ENCODE measurements around the gene MAVS.
"Not testable (repeated sequence)": the region's sequence is repeated elsewhere in the genome, so short reads cannot be mapped to it uniquely, and the experiment has no call there.

Gene MAVS

GRCh38 chr20:3906744-3907721 lies 60.4 kb downstream of the MAVS start:
- in situ Hi-C loops (cut with MboI; ENCODE audit: low sequenced_read_pairs), result not testable (repeated sequence)

DNA sequence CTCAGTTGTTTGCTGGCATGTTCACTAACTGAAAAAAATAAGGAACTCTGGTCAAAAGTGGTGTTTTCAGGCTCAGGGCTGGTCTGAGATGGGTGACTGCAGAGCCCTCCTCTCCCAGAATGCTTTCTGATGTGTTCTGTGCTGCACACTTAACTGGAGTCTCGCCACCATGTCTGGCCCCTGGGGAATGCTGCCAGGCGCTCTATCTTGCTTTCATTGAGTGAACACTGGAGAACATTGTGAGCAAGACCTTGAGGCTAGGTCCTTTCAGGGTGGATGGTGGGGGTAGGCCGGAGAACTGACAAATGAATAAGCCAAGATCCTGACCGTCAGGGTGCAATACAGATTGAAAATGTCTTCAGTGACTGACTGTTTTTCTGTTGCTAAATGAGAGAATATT lies 62.0 kb downstream of the MAVS start:
- in situ Hi-C loops (cut with MboI; ENCODE audit: low sequenced_read_pairs), result no loop called here

GRCh38 chr20:3909952-3910366 lies 63.3 kb downstream of the MAVS start:
- in situ Hi-C loops (cut with MboI; ENCODE audit: low sequenced_read_pairs), result no loop called here

GRCh38 chr20:3910853-3911252 lies 64.2 kb downstream of the MAVS start:
- in situ Hi-C loops (cut with MboI; ENCODE audit: low sequenced_read_pairs), result no loop called here

- in situ Hi-C loops (cut with MboI; ENCODE audit: low sequenced_read_pairs), result no loop called here
Observed at GRCh38 chr20:3911956-3912355, 65.3 kb downstream of the MAVS start.

- in situ Hi-C loops (cut with MboI; ENCODE audit: low sequenced_read_pairs), result no loop called here
Observed at GRCh38 chr20:3914446-3914845, 67.8 kb downstream of the MAVS start.

- in situ Hi-C loops (cut with MboI; ENCODE audit: low sequenced_read_pairs), result no loop called here
Observed at GRCh38 chr20:3915691-3916090, 69.1 kb downstream of the MAVS start.

DNA sequence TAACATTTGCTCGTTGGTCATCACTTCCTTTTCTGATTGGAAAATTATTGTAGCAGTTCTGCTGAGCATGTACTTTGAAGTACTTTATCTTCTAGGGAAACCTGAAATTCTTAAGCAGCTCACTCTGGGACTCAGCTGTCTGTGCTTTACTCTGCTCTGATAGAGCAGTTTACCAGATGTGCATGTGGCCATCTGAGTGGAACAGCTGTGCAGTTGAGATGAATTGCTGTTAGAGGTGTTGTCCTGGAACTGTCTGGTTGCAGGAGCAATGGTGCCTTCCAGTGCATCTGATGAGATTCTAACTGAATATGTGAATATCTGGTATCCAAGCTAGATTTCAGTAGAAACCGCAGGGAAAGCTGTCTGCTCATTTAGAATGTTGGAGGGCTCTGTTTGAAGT lies 69.7 kb downstream of the MAVS start:
- in situ Hi-C loops (cut with MboI; ENCODE audit: low sequenced_read_pairs), result no loop called here

GRCh38 chr20:3919352-3919751 lies 72.7 kb downstream of the MAVS start:
- in situ Hi-C loops (cut with MboI; ENCODE audit: low sequenced_read_pairs), result no loop called here

- in situ Hi-C loops (cut with MboI; ENCODE audit: low sequenced_read_pairs), result no loop called here
Observed at GRCh38 chr20:3922223-3922982, 75.8 kb downstream of the MAVS start.

DNA sequence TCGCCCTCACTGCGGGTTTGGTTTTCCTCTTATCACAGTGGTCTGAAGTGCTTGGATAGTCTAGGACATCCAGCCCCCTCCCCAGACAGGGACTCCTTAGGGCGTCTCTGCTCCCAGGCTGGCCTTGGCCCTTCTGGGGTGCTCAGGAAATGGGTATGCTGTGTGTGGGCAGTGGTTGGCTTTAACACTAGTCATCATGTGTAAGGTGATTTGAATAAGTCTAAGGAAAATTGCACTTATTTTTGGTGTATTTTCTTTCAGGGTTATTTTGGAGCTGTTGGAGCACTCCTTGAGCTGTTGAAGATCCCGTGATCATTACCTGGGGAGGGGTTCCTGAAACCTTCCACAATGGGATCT lies 76.3 kb downstream of the MAVS start:
- in situ Hi-C loops (cut with MboI; ENCODE audit: low sequenced_read_pairs), result no loop called here

DNA sequence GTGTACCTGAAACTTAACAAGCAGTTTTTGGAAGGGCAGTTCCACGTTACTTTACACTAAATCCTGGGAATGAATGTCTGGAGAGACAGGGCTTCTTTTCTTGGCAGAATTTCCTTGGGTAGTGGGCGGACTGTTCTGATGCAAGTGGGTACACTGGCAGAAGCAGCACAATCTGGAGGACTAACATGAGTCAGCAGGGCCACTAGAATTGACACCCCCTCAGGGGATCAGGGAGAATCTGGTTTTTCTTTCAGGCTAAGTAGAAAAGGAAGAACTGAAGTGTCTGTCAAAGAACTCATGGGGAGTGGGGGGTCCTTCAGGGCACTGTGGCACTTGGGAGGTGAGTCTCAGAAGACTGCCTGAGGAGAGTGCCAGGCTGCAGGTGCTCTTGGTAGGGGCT lies 77.2 kb downstream of the MAVS start:
- in situ Hi-C loops (cut with MboI; ENCODE audit: low sequenced_read_pairs), result no loop called here

DNA sequence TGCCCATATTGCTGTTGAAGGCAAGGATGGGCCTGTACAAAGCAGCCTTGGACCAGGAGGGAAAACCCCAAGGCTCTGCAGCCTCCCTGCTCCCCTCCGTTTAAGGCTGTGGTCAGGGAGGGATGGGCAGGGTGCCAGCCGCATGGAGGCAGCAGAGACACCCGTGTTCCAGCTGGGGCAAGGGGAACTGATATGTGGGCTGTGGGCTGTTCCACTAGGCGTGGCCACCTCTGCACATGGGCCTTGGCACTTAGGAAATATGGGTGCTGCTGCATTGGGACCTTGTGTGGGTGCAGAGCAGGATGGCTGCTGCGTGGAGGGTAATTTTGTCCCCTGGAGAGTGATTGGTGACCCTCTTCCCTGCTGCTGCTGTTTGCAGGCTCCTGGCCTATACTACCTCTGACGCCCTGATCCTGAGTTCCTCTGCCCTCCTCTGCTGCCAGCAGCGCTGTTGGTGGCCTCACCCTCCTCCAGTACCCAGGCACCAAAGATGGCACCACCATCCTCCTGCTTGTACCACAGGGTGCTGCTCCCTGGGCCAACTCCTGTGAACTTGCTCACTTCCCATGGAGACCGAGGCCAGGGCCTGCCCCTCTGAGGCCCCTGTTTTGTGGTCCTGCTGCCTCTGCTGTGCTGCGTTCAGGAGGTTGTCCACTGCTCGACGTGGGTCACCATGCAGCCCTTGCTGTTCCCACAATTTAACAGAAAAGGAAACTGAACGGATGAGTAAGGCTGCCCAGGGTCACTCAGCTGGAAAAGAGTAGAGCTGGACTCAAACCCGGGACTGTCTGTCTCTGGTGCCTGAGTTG lies 77.9 kb downstream of the MAVS start:
- in situ Hi-C loops (cut with MboI; ENCODE audit: low sequenced_read_pairs), result no loop called here

- in situ Hi-C loops (cut with MboI; ENCODE audit: low sequenced_read_pairs), result no loop called here
Observed at GRCh38 chr20:3925113-3925695, 78.6 kb downstream of the MAVS start.

Data from hTERT RPE-1 (cell line).